NT2/D1 (cell line): Measurements from ENCODE around the gene JAKMIP2.

ENCODE experiments used
- DNase-seq: peaks from one replicate; pipeline ENCODE4 v3.0.0-alpha.2; 2011; ENCODE audit warnings: low read depth, low spot score
- H3K27me3 ChIP-seq: 2 replicates; pipeline ENCODE4 v1.6.0; 2011; ENCODE audit warnings: mild to moderate bottlenecking; ENCODE audit not compliant: insufficient read length, insufficient read depth
- H3K36me3 ChIP-seq: 2 replicates; pipeline ENCODE4 v1.6.1; 2011; ENCODE audit warnings: mild to moderate bottlenecking, low read length, mixed read lengths; ENCODE audit not compliant: insufficient read depth, insufficient read length
- H3K4me1 ChIP-seq: 2 replicates; pipeline ENCODE4 v1.5.1; 2011; ENCODE audit not compliant: insufficient read depth, insufficient read length
- H3K4me3 ChIP-seq: 2 replicates; pipeline ENCODE4 v1.5.1; 2011; ENCODE audit warnings: low read depth; ENCODE audit not compliant: insufficient read length
- H3K9ac ChIP-seq: 2 replicates; pipeline ENCODE4 v1.6.0; 2011; ENCODE audit warnings: low read depth; ENCODE audit not compliant: insufficient read length
- H3K9me3 ChIP-seq: 2 replicates; pipeline ENCODE4 v1.5.1; 2011; ENCODE audit warnings: mild to moderate bottlenecking, low read length; ENCODE audit not compliant: insufficient read depth
- SUZ12 ChIP-seq: IDR thresholded peaks from 2 replicates; pipeline ENCODE4 v1.6.1; 2011; ENCODE audit not compliant: insufficient read length, insufficient read depth; ENCODE audit errors: extremely low read depth
- YY1 ChIP-seq: IDR thresholded peaks from 2 replicates; pipeline ENCODE4 v1.6.1; 2011; ENCODE audit not compliant: insufficient read length, insufficient read depth
- ZNF274 ChIP-seq: IDR thresholded peaks from 2 replicates; pipeline ENCODE4 v1.6.1; 2011; ENCODE audit warnings: mild to moderate bottlenecking, low read depth, low read length

Gene JAKMIP2

GRCh38 chr5:147616421-147616820 lies 166.1 kb downstream of the JAKMIP2 start:
- no peaks in the 10 kb centered on the region for H3K4me1 ChIP-seq
- H3K4me3 ChIP-seq = no peak overlapping the region
- H3K36me3 ChIP-seq = no peaks in the 10 kb centered on the region
- DNase-seq = no peak
- TF ChIP-seq ZNF274 (no peak), SUZ12 (no peak), YY1 (no peak)
- no peak overlapping the region for H3K9ac ChIP-seq
- H3K27me3 ChIP-seq = no peaks in the 10 kb centered on the region
- no peaks in the 10 kb centered on the region for H3K9me3 ChIP-seq

GRCh38 chr5:147613359-147613758 lies 169.2 kb downstream of the JAKMIP2 start:
- Histone ChIP-seq H3K27me3 (no peaks in the 10 kb centered on the region), H3K4me1 (no peaks in the 10 kb centered on the region), H3K36me3 (no peaks in the 10 kb centered on the region), H3K4me3 (no peak overlapping the region), H3K9me3 (no peaks in the 10 kb centered on the region), H3K9ac (no peak overlapping the region)
- no peak for DNase-seq
- TF ChIP-seq YY1 = no peak
- TF ChIP-seq SUZ12 = no peak
- no peak for TF ChIP-seq ZNF274

- DNase-seq = peak; percentile 9
- no peak for TF ChIP-seq ZNF274
- TF ChIP-seq YY1 = no peak
- no peak for TF ChIP-seq SUZ12
- no peaks in the 10 kb centered on the region for H3K4me1 ChIP-seq
- H3K9me3 ChIP-seq = no peaks in the 10 kb centered on the region
- H3K4me3 ChIP-seq = no peak overlapping the region
- H3K9ac ChIP-seq = no peak overlapping the region
- H3K36me3 ChIP-seq = no peaks in the 10 kb centered on the region
- no peaks in the 10 kb centered on the region for H3K27me3 ChIP-seq
Observed at GRCh38 chr5:147611483-147611882, 171.0 kb downstream of the JAKMIP2 start.

- Histone ChIP-seq H3K27me3 (no peaks in the 10 kb centered on the region), H3K9ac (no peak overlapping the region), H3K4me1 (no peaks in the 10 kb centered on the region), H3K36me3 (no peaks in the 10 kb centered on the region), H3K4me3 (no peak overlapping the region), H3K9me3 (no peaks in the 10 kb centered on the region)
- no peak for DNase-seq
- TF ChIP-seq SUZ12 = no peak
- TF ChIP-seq ZNF274 = no peak
- TF ChIP-seq YY1 = no peak
Observed at GRCh38 chr5:147610798-147611197, 171.7 kb downstream of the JAKMIP2 start.

- Histone ChIP-seq H3K27me3 (no peaks in the 10 kb centered on the region), H3K4me3 (no peak overlapping the region), H3K9me3 (no peaks in the 10 kb centered on the region), H3K9ac (no peak overlapping the region), H3K36me3 (no peaks in the 10 kb centered on the region), H3K4me1 (no peaks in the 10 kb centered on the region)
- TF ChIP-seq SUZ12 (no peak), YY1 (no peak), ZNF274 (no peak)
- DNase-seq = no peak
Observed at GRCh38 chr5:147601652-147602051, 180.9 kb downstream of the JAKMIP2 start.

GRCh38 chr5:147591120-147591519 lies 191.4 kb downstream of the JAKMIP2 start:
- H3K4me3 ChIP-seq = no peak overlapping the region
- no peaks in the 10 kb centered on the region for H3K4me1 ChIP-seq
- DNase-seq = no peak
- no peak overlapping the region for H3K9ac ChIP-seq
- H3K27me3 ChIP-seq = no peaks in the 10 kb centered on the region
- no peak for TF ChIP-seq SUZ12
- no peak for TF ChIP-seq YY1
- TF ChIP-seq ZNF274 = no peak
- no peaks in the 10 kb centered on the region for H3K36me3 ChIP-seq
- H3K9me3 ChIP-seq = no peaks in the 10 kb centered on the region

GRCh38 chr5:147590096-147590495 lies 192.4 kb downstream of the JAKMIP2 start:
- TF ChIP-seq YY1 (no peak), ZNF274 (no peak), SUZ12 (no peak)
- H3K9me3 ChIP-seq = no peaks in the 10 kb centered on the region

More at GRCh38 chr5:147590096-147590495, 192.4 kb downstream of the JAKMIP2 start:
- no peaks in the 10 kb centered on the region for H3K36me3 ChIP-seq
- H3K4me1 ChIP-seq = no peaks in the 10 kb centered on the region
- DNase-seq = no peak
- no peak overlapping the region for H3K4me3 ChIP-seq
- no peak overlapping the region for H3K9ac ChIP-seq
- H3K27me3 ChIP-seq = no peaks in the 10 kb centered on the region
